Activated CD4-positive, alpha-beta T cell treated with anti-CD3 and anti-CD28 coated beads for 4 hours (primary cell): ENCODE results near the gene C16orf95.
"Not testable (repeated sequence)": the region's sequence is repeated elsewhere in the genome, so short reads cannot be mapped to it uniquely, and the experiment has no call there.

ENCODE experiments used
- DNase-seq, 2 donors: peaks; one replicate each; pipeline ENCODE4 v3.0.0-alpha.2; 2020

C16orf95 gene

DNA sequence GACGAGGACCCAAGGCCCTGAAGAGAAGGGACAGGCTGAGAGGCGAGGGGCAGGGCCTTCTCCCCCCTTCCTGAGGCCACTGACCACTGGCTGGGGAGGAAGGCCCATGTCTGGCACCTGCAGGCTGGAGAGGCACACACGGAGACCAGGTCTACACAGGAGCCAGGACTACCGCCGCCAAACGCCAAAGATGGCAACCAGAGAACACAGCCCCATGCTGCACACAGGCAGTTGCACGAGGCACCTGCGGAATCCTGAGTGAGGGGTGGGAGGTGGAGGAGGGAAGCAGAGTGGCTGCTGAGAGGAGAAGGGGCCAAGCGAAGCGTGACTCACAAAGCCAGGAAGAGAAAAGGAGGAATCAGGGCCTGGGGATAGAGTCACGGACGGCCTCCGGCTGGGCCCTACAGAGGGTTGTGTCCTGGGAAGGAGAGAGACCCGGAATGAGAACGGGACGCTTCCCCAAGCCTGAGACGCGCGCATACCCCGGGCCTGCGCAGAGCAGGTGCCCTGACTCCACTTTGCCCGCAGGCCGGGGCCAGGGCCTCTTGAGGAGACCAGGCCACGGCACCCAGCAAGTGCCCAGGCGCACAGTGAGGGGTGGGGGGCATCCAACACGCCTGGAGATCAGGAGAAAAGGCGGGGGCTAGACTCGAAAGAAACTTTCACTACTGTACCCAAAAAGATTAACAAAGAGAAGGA, 28.7 kb upstream of the C16orf95 start:
- no peak for DNase-seq

DNA sequence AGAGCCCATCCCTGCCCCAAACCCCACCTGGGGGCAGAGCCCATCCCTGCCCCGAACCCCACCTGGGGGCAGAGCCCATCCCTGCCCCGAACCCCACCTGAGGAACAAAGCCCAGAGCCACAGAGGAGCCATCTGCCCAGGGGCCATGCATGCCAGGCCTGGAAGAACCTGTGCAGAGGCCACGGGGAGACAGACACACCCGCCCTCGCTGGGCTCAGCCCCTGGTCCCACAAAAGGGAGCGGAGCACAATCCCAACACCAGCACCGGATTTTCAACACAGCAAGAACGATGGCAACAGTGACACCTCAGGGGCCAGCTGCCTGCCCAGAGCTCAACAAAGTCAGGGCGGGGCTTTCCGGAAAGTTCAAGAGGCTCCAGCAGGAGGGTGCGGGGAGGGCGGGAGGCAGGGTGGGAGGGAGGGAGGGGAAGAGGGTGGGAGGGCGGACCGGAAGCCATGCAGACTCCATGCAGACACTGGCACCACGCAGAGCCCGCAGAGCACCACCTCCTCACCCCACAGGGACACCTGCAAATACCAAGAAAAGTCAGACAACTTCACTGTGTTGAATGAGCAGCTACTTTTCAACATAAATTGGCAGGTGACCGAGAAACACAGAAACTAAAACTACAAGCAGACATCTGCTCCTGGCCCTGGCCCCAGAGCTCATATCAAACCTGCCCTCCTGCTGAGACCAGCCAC, 27.9 kb upstream of the C16orf95 start:
- DNase-seq, result peak; percentile 50 to 69

GRCh38 chr16:87344165-87344930, 27.2 kb upstream of the C16orf95 start:
- no peak for DNase-seq

DNA sequence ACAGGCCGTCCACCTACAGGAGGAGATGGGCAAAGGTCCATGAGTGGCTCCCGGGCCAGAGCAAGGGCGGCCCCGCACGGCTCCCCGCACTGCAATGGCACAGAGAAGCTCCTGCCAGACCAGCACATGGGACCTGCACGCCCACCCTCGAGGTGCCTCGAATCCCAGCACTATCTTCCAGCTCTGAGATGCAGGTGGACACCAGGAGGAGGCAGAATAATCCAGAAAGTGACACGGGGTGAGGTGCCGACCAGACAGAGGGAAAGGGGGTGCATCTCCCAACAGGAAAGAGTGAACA, 26.5 kb upstream of the C16orf95 start:
- DNase-seq, result no peak

GRCh38 chr16:87342978-87343752, 26.0 kb upstream of the C16orf95 start:
- DNase-seq, result no peak

DNA sequence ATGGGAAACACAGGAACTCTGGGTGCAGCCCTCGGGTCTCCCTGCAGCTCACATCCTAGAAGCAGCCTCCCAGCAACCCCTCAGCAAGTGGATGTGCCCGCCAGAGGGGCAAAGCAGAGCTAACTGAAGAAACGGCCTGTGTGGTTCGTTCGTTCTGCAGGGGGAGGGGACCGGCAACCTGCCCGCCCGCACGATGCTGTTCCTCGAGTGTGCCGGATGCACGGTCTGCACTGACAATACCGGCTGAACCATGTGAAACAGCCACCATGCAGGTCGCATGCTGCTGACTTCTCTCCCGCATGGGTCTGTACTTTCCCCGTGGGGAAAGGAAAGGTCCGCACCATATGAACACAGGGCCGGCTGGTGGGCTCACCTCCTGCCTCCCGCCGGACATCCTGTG, 25.3 kb upstream of the C16orf95 start:
- DNase-seq, result no peak

DNA sequence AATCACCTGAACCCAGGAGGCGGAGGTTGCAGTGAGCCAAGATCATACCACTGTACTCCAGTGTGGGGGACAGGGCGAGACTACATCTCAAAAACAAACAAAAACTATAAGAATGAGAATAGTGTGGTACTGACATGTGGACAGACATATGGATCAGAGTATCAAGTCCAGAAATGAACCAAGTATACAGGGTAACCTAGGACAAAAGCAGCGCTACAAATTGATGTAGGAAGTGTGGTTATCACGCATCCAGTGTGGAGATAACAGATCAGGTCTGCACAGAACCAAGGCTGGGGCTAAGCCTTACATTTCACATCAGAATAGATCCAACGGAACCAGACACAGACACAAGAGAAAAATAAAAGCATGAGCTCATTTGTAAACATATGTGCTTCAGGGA, 23.0 kb upstream of the C16orf95 start:
- DNase-seq, result no peak

GRCh38 chr16:87339724-87340105, 22.5 kb upstream of the C16orf95 start:
- DNase-seq, result not testable (repeated sequence)

DNA sequence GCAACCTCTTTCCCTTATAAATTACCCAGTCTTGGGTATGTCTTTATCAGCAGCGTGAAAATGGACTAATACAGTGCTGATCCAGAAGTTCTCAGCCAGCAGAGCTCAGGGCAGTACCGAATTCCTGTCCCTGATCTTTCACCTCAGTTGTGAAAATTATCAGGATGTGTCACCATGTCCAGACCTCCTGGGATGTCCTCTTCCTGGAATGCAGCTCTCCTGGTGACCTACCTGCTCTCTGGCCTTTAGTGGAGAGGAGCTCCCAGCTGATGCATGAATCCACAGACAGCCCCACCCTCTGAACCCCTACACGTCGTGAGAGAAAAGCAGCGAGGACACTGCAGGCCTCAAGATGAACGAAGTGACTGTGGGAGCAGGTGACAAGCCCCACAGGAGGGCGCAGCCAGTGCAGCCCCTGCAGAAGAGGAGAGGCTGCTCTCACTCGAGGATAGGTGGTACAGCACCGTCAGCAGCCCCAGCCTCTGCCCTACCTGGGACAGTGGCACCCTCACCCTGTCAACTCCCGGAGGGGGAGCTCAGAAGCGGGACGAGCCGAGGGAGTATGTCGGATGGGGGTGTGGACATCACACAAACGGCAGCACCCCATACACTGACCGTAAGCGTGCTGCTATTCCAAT, 22.0 kb upstream of the C16orf95 start:
- no peak for DNase-seq

DNA sequence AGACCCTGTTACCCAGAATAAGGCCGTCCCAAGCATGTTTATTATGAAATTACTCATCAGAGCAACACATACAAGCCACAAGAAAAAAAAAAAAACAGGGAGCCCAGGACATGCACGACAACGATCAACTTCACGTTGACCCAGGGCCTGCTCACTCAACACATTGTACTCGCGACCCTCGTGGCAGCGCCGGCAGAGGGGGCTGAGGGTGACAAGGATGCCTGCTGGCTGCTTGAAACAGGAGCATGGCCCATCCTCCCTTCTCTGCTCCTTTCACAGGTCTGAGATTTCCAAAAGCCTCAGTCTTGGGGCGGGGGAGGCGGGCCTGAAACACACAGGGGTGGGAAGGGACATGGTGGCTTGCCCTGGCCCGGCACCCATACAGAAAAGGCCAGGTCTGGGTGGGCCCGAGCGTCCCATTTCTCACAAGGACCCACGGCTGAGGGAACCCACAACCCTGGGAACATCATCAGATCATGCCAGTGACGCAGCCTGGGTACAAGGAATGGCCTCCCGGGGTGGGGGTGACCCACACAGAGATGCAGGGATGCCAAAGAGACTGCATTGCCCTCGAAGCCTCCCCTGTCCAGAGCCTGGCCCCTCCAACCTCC, 21.1 kb upstream of the C16orf95 start:
- no peak for DNase-seq

- no peak for DNase-seq
Observed at GRCh38 chr16:87337262-87337771, 20.1 kb upstream of the C16orf95 start.

GRCh38 chr16:87336434-87337240, 19.4 kb upstream of the C16orf95 start:
- DNase-seq, result no peak

- no peak for DNase-seq
Observed at GRCh38 chr16:87335625-87336433, 18.6 kb upstream of the C16orf95 start.

DNA sequence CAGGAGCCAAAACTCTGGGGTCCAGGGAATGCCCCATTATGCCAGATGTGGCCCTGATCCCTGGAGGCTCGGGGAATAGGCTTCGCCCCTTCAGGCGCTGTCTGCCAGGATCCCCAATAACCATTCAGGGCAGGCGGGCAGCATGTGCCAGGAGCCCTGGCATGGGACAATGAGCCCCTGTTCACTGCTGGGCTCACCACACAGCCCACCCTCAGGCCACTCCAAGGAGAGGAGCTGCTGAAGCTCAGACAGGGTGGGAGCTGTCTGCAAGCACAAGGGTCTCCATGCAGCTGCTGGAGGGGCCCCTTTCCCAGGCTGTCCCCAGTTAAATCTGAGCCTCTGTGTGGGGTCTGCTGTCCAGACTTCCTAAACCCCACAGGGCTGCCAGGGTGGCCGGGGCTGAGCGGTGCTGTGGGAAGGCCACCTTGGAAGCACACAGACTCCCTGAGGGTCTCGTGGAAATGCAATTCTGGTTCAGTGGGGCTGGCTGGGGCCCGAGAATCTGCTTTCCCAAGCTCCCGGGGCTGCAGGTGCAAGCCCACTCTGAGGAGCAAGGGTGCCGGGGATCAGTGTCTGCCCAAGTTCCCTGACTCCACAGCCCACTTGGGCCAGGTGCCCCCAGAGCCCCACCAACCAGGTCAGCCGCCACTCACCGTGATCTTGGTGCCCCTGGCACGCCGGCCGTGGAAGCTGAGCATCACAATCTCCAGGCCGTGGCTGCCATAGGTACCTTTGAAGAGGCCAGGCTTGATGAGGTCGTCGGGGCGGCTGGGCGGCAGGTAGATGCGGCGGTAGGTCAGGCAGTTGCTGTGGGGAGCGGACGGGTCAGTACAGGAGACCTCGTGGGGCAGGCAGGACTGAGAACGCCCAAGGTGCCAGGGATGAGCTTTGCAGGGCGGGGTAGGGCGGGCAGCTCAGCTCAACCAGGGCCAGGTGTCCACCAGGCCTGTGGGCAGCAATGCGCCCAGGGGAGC, 17.7 kb upstream of the C16orf95 start:
- no peak for DNase-seq

DNA sequence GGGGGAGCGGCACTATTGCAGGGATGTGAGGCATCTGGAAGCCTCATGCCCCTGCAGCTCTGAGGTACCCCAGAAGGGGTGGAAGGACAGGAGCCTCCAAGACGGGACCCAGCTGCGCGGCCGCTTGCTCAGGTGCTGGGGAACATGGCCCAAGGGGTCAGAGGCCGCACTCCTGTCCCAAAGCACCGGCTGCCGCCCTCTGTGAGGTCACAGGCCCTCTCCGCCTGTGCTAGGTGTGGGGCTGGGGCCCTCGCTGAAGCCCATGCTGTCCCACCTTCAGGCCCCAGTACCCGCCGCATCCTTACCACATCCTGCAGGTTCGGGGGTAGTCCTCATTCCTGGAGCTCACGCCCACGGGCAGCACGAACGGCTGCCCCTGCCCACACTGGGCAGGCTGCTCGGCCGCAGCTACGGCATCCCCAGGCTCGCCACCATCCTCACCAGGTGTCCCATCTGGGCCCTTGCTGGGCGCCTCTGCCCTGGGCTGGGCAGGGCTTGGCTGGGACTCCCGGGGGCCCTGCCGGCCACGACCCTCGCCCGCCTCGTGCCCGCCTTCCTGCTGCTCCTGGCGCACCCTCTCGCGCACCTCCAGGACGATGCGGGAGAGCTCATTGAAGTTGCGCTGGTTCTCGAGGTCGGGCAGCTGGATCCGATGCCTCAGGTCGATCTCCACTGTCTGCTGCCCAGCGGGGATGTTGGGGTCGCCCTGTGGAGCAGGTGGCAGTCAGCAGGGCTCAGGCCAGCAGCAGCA, 16.6 kb upstream of the C16orf95 start:
- DNase-seq, result no peak

DNA sequence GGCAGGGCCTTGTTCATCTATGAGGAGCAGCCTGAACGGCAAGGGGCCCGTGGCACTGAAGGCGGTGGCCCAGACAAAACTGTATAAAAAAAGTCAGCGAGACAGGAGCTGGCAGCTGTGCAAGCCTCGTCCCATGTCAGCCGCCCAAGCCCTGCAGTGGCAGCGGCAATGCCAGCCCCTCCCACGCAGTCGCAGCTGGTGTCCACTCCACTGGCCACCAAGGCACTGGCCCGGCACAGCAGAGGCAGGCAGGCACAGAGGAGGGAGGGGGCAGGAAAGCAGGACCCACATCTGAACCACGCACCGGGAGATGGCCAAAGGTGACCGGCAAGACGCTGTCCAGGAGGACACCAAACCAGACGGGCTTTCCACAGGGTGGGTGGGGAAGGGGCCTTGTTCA, 15.9 kb upstream of the C16orf95 start:
- DNase-seq, result no peak

DNA sequence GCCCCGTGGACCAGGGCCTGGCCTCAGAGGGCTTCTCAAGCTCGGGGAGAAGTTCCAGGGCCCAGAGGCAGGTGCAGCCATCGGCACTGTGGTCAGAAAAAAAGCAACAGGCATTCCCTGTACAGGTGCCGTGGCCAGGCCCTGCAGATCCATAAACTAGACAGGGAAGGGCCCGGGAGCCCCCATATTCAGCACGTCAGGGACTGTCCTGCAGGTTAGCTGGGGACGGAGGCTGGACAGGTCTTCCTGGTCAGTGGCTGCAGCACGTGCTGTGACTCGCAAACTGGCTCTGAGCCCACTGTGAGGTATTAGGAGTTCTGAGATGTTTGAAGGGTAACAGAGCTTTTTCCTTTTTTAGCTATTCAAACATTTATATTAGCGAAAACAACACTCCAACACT, 15.0 kb upstream of the C16orf95 start:
- DNase-seq, result no peak

GRCh38 chr16:87331241-87331801, 14.1 kb upstream of the C16orf95 start:
- DNase-seq, result no peak
